GM12801 (cell line): ENCODE results near the gene FNDC8.

Experiments used
- CTCF ChIP-seq: IDR thresholded peaks from one replicate; pipeline ENCODE4 v1.5.1; 2011; ENCODE audit warnings: control low read depth; ENCODE audit not compliant: insufficient read length; ENCODE audit errors: extremely low read depth

FNDC8 gene

GRCh38 chr17:35087731-35088355, 33.6 kb upstream of the FNDC8 start:
- TF ChIP-seq CTCF, result no peak

GRCh38 chr17:35088356-35088880, 33.0 kb upstream of the FNDC8 start:
- no peak for TF ChIP-seq CTCF

GRCh38 chr17:35088881-35089585, 32.4 kb upstream of the FNDC8 start:
- TF ChIP-seq CTCF, result no peak

- no peak for TF ChIP-seq CTCF
These were observed 31.7 kb upstream of the FNDC8 start for GRCh38 chr17:35089586-35090296.

- TF ChIP-seq CTCF, result no peak
These were observed 26.5 kb upstream of the FNDC8 start for GRCh38 chr17:35094902-35095301.

- TF ChIP-seq CTCF, result no peak
These were observed 25.7 kb upstream of the FNDC8 start for GRCh38 chr17:35095741-35096140.

GRCh38 chr17:35097776-35098175, 23.6 kb upstream of the FNDC8 start:
- TF ChIP-seq CTCF, result no peak
